ENCODE results near the gene MRPL17. TPM values are rescaled to one million over a fixed set of nuclear protein-coding genes. Genes with fewer than 3 reads are reported as not detected.
"Not testable (repeated sequence)": the region's sequence is repeated elsewhere in the genome, so short reads cannot be mapped to it uniquely, and the experiment has no call there.

Gene MRPL17
- total RNA-seq, 1 donor from 2014 or later: 48.6 TPM

- Mint-ChIP-seq H3K27me3 (ENCODE audit: low read depth) (peaks cover 27% of the 10 kb centered on the region), H3K4me3 (ENCODE audit: unreplicated experiment) (no peak overlapping the region), H3K9me3 (ENCODE audit: low read depth) (peaks cover 5% of the 10 kb centered on the region), H3K4me1 (ENCODE audit: low read depth) (no peaks in the 10 kb centered on the region), H3K36me3 (ENCODE audit: low read depth) (peaks cover 4% of the 10 kb centered on the region), H3K27ac (ENCODE audit: unreplicated experiment) (no peak overlapping the region)
- no peak for DNase-seq (ENCODE audit: low spot score)
- no peak for TF ChIP-seq CTCF (IDR thresholded peaks at IDR 0.05)
Measured at GRCh38 chr11:6719576-6719975, 36.4 kb upstream of the MRPL17 start.

DNA sequence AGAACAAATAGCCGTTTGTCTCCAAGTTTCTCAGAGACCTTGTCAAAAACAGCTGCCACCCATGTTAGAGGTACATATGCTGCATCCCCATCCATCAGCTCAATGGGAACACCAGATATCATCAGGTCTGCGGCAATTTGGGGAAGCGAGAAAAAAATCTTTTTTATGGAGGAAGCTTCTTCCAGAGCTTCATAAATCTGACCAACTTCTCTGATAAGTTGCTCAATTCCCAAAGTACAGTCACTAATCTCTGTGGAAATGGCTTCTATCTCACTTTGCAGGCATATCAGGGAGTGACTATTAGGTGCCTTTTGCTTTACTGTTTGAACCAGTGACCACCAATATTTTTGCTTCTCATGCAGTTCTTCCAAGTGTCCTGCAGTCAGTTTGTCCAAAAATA, 34.3 kb upstream of the MRPL17 start:
- H3K27ac Mint-ChIP-seq (ENCODE audit: unreplicated experiment): no peak overlapping the region

GRCh38 chr11:6711552-6711951, 28.4 kb upstream of the MRPL17 start:
- TF ChIP-seq CTCF (IDR thresholded peaks at IDR 0.05): peak; percentile 63

More for the DNA sequence above, 34.3 kb upstream of the MRPL17 start:
- Mint-ChIP-seq H3K36me3 (ENCODE audit: low read depth) (peaks cover 4% of the 10 kb centered on the region), H3K4me3 (ENCODE audit: unreplicated experiment) (no peak overlapping the region), H3K4me1 (ENCODE audit: low read depth) (no peaks in the 10 kb centered on the region), H3K27me3 (ENCODE audit: low read depth) (peaks cover 30% of the 10 kb centered on the region), H3K9me3 (ENCODE audit: low read depth) (peaks cover 3% of the 10 kb centered on the region)
- no peak for TF ChIP-seq CTCF (IDR thresholded peaks at IDR 0.05)
- no peak for DNase-seq (ENCODE audit: low spot score)

DNA sequence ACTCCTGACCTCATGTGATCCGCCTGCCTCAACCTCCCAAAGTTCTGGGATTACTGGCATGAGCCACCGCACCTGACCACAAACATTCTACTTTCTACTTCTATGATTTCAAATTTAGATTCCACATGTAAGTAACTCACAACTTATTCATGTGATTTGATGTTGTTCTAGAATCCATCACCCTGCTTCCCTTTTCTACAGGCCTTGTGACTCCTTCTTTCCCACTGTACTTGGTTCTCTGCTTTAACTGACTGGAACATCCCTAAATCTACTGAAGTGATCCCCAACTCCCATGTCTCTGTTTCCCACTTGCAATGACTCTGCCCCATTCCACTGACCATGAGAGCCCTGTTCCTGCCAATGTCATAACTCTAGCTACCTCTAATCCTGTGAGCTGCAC, 25.7 kb upstream of the MRPL17 start:
- no peak overlapping the region for H3K27ac Mint-ChIP-seq (ENCODE audit: unreplicated experiment)
- H3K4me3 Mint-ChIP-seq (ENCODE audit: unreplicated experiment): no peak overlapping the region
- no peak for DNase-seq (ENCODE audit: low spot score)
- H3K27me3 Mint-ChIP-seq (ENCODE audit: low read depth): peaks cover 2% of the 10 kb centered on the region
- peaks cover 8% of the 10 kb centered on the region for H3K9me3 Mint-ChIP-seq (ENCODE audit: low read depth)
- no peak for TF ChIP-seq CTCF (IDR thresholded peaks at IDR 0.05)
- no peaks in the 10 kb centered on the region for H3K36me3 Mint-ChIP-seq (ENCODE audit: low read depth)
- no peaks in the 10 kb centered on the region for H3K4me1 Mint-ChIP-seq (ENCODE audit: low read depth)

More at GRCh38 chr11:6711552-6711951, 28.4 kb upstream of the MRPL17 start:
- DNase-seq (ENCODE audit: low spot score); H3K36me3 Mint-ChIP-seq (ENCODE audit: low read depth); H3K4me1 Mint-ChIP-seq (ENCODE audit: low read depth); H3K27ac Mint-ChIP-seq (ENCODE audit: unreplicated experiment); H3K4me3 Mint-ChIP-seq (ENCODE audit: unreplicated experiment); H3K9me3 Mint-ChIP-seq (ENCODE audit: low read depth): not testable (repeated sequence)
- peaks cover 16% of the 10 kb centered on the region for H3K27me3 Mint-ChIP-seq (ENCODE audit: low read depth)

GRCh38 chr11:6705905-6706535, 22.9 kb upstream of the MRPL17 start:
- Mint-ChIP-seq H3K36me3 (ENCODE audit: low read depth) (no peaks in the 10 kb centered on the region), H3K27me3 (ENCODE audit: low read depth) (peaks cover 2% of the 10 kb centered on the region), H3K4me1 (ENCODE audit: low read depth) (peaks cover 5% of the 10 kb centered on the region), H3K27ac (ENCODE audit: unreplicated experiment) (no peak overlapping the region), H3K9me3 (ENCODE audit: low read depth) (no peaks in the 10 kb centered on the region), H3K4me3 (ENCODE audit: unreplicated experiment) (no peak overlapping the region)
- no peak for DNase-seq (ENCODE audit: low spot score)
- TF ChIP-seq CTCF (IDR thresholded peaks at IDR 0.05): peak; percentile 95
